Adipocyte (in vitro differentiated cells): ENCODE measurements around the gene DAGLA.
A peak's percentile ranks its signal among the peaks of the same experiment; 100 is the strongest.

Experiments
- DNase-seq: peaks from one replicate; pipeline ENCODE4 v3.0.0-alpha.2; 2015; ENCODE audit warnings: low read depth
- H3K27me3 ChIP-seq: replicated peaks from 2 replicates; pipeline ENCODE4 v1.7.0; 2013; ENCODE audit warnings: mild to moderate bottlenecking, low read length, moderate library complexity; ENCODE audit not compliant: control insufficient read depth, insufficient read depth
- H3K36me3 ChIP-seq: 2 replicates; pipeline ENCODE4 v1.7.0; 2013; ENCODE audit warnings: low read length, mild to moderate bottlenecking, moderate library complexity; ENCODE audit not compliant: control insufficient read depth, insufficient read depth, severe bottlenecking
- H3K4me1 ChIP-seq: 2 replicates; pipeline ENCODE4 v1.7.0; 2013; ENCODE audit warnings: mild to moderate bottlenecking, low read length, moderate library complexity; ENCODE audit not compliant: control insufficient read depth, insufficient read depth
- H3K4me3 ChIP-seq: 2 replicates; pipeline ENCODE4 v1.7.0; 2013; ENCODE audit warnings: mild to moderate bottlenecking, low read length, moderate library complexity
- H3K9ac ChIP-seq: 2 replicates; pipeline ENCODE4 v1.7.0; 2013; ENCODE audit warnings: mild to moderate bottlenecking, low read length, moderate library complexity
- H3K9me3 ChIP-seq: 2 replicates; pipeline ENCODE4 v1.7.0; 2013; ENCODE audit warnings: mild to moderate bottlenecking, low read length, moderate library complexity; ENCODE audit not compliant: control insufficient read depth

The DAGLA gene

DNA sequence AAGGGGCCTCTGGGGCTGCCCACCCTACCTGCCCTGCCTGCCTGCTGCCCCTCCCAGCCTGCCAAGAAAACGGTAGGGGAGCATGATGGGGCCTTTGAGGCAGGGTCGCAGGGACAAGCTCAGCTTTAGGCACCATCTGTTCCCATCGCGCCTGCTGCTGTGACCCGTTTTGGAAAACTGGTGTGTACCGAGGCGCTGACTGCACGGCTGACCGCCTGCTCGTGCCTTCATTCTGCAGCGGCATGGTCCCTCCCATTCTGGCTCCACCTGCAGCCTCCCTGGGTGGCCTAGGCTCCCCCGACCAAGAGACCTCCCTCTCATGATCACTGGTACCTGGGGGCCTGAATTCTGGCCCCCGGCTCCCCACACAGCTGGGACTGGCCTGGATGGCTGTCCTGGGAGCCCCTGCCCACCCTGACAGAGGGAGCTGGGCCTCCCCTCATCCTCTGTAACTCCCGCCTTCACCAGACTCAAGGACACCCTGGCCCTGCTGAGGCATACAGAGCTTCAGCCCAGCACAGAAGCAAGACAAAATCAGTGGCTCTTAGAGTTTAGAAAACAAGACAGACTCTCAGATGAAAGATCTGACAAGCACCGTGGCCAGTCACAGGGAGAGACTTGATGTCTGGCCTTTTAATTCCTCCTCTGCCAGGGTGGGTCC is 65.7 kb downstream of the DAGLA start:
- H3K9me3 ChIP-seq, result no peaks in the 10 kb centered on the region
- no peak overlapping the region for H3K9ac ChIP-seq
- H3K4me1 ChIP-seq, result no peaks in the 10 kb centered on the region
- no peak overlapping the region for H3K4me3 ChIP-seq
- no peaks in the 10 kb centered on the region for H3K36me3 ChIP-seq
- no peak for DNase-seq
- H3K27me3 ChIP-seq, result peaks cover 6% of the 10 kb centered on the region

DNA sequence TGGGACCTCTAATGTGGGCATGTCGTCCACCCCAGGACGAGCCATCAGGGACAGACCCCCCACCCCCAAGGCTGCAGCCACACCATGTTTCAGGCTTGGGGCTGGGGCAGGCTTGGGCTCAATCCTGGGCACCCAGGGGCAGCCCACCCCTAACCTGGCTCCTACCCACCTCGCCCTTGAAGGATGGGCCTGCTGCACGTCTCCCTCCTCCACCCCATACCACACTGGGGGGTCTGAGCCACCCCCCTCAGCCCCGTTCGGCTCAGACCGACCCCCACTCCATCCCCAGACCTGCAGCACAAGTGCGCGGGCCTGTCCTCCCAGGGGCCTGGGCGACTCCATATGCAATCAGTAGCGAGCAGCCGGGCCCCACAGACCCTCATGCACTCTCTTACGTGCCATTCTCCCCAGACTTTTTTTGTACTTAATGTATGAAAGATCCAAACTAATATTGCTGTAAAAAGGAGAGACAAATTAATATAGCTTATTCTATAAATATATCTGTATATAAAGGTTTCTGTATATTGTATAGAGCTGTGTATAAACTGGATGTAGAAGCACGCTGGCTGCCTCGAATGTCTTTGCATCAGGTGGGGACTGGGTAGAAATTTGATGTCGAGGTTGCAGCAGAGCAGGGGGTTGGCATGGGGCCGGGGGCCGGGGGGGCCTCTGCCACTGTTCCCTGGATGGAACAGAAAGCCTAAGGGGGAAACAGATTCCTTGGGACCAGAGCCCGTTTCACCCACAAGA is 66.4 kb downstream of the DAGLA start:
- no peaks in the 10 kb centered on the region for H3K4me1 ChIP-seq
- H3K4me3 ChIP-seq, result no peak overlapping the region
- DNase-seq, result no peak
- peaks cover 7% of the 10 kb centered on the region for H3K27me3 ChIP-seq
- H3K9me3 ChIP-seq, result no peaks in the 10 kb centered on the region
- H3K36me3 ChIP-seq, result no peaks in the 10 kb centered on the region
- no peak overlapping the region for H3K9ac ChIP-seq

DNA sequence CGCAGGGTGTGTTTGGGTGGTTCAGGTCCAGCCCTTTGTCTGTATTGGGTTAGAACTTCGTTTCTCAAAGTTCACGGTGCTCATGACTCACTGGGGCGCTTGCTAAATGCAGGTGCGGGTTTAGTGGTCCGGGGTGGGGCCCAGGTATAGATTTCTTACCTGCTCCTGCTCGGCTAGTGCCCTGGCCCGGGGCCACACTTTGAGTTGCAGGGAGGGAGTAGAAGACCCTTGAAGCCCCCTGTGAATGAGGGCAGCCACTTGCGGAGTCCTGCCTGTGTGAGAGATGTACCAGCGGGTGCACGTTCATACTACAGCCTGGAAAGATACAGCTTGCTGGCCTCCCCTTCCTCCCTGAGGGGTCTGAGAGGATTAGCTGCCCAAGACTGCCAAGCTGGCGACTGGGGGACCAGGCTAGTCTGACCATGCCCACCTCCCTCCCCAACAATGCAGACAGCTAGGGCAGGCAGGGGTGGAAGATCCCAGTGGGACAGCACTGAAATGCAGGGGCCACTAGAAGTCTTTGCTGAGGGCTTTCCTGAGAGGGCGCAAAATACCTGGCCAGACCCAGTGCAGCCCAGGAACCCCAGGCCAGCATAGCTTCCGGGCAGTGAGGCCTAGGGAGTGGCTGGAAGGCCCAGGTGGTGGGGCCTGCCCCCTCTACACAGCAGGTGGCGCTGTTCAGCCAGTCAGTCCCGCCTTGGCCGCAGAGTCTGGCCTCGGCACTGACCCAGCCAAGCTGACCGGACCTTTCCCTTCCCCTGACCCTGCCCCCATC is 67.2 kb downstream of the DAGLA start:
- no peak overlapping the region for H3K9ac ChIP-seq
- peak; percentile 75 for DNase-seq
- H3K27me3 ChIP-seq, result peaks cover 12% of the 10 kb centered on the region
- H3K36me3 ChIP-seq, result no peaks in the 10 kb centered on the region
- H3K4me3 ChIP-seq, result no peak overlapping the region
- H3K9me3 ChIP-seq, result no peaks in the 10 kb centered on the region
- no peaks in the 10 kb centered on the region for H3K4me1 ChIP-seq

DNA sequence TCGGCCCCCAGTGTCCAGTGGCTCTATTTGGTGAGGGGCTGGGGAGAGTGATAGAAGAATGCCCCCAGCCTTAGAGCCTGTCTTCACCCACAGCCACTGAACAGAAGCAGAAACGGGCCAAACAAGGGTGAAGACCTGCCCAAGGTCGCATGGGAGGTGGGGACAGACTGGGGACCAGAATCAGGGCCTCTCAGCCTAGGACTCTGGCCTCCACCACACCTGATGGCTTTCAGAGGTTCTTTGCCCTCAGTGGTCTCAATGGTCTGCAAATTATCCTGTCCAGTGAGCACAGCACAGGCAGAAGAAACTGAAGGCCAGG is 67.7 kb downstream of the DAGLA start:
- Histone ChIP-seq H3K36me3 (no peaks in the 10 kb centered on the region), H3K9me3 (no peaks in the 10 kb centered on the region), H3K4me3 (no peak overlapping the region), H3K9ac (no peak overlapping the region), H3K4me1 (no peaks in the 10 kb centered on the region), H3K27me3 (peaks cover 12% of the 10 kb centered on the region)
- no peak for DNase-seq

DNA sequence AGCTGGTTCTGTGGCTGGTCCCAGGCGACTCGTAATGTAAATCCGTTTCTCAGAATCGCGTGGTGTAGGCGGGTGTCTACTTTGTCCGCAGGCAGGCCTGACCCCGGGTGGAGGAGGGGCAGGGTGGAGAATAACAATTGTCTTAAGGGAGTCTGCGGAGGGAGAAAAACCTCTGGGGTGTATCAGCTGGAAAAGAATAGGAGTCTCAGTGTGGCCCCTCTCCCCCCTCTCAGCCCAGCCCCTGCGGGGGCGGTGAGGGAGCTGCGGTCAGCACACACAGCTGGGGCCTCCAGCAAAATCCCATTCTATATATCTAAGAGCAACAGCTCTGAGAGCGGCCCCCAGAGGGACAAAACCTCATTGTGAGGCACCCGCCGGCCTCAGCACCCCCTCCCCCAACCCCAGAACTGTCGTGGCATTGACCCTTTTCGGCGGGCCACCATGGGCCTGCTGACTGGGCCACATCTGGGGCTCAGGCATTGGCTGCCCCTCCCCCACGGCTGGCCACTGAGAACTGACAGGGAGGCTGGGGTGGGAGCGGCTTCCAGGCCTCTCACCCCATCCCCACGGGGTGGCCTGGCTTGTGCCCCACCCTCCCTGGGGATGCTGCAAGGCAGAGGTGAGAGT is 69.5 kb downstream of the DAGLA start:
- Histone ChIP-seq H3K36me3 (no peaks in the 10 kb centered on the region), H3K4me1 (no peaks in the 10 kb centered on the region), H3K27me3 (peaks cover 12% of the 10 kb centered on the region), H3K9me3 (no peaks in the 10 kb centered on the region), H3K9ac (no peak overlapping the region), H3K4me3 (no peak overlapping the region)
- DNase-seq, result no peak

DNA sequence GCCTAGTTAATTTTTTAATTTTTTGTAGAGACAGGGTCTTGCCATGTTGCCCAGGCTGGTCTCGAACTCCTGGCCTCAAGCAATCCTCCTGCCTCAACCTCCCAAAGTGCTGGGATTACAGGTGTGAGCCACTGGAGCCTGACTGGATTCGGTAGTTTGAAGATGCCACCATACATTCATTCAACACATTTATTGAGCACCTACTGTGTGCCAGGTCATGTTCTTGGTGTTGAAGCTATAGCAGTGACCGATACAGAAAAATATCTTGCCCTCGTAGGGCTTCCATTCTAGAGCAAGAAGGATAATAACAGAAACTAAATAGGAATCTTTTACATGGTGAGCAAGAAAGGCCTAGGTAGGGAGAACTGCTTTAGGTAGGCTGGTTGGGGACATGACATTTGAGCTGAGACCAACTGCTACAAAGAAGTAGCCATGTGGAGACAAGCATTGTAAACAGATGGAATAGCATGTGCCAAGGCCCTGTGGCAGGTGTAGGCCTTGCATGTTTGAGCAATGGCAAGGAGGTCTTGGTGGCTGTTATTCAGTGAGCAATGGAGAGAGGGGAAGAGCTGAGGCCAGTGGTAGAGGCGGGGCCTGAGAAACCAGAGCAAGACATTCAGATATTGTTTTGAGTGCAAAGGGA is 70.6 kb downstream of the DAGLA start:
- Histone ChIP-seq H3K27me3 (peaks cover 12% of the 10 kb centered on the region), H3K9me3 (no peaks in the 10 kb centered on the region), H3K36me3 (no peaks in the 10 kb centered on the region), H3K4me1 (no peaks in the 10 kb centered on the region), H3K9ac (no peak overlapping the region), H3K4me3 (no peak overlapping the region)
- DNase-seq, result no peak

DNA sequence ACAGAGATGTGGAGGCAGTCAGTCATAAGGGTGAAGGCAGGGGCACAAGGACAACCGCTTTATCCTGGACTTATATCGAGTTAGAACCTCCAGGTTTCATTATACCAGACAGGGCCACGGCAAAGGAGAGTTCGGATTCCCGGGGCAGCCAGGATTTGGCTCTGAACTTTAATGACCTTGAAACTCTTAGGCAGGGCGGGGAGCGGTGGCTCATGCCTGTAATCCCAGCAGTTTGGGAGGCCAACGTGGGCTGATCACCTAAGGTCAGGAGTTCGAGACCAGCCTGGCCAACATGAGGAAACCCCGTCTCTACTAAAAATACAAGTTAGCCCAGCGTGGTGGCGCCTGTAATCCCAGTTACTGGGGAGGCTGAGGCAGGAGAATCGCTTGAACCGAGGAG is 71.2 kb downstream of the DAGLA start:
- Histone ChIP-seq H3K9me3 (no peaks in the 10 kb centered on the region), H3K4me3 (no peak overlapping the region), H3K27me3 (peaks cover 12% of the 10 kb centered on the region), H3K4me1 (no peaks in the 10 kb centered on the region), H3K9ac (no peak overlapping the region), H3K36me3 (no peaks in the 10 kb centered on the region)
- no peak for DNase-seq

DNA sequence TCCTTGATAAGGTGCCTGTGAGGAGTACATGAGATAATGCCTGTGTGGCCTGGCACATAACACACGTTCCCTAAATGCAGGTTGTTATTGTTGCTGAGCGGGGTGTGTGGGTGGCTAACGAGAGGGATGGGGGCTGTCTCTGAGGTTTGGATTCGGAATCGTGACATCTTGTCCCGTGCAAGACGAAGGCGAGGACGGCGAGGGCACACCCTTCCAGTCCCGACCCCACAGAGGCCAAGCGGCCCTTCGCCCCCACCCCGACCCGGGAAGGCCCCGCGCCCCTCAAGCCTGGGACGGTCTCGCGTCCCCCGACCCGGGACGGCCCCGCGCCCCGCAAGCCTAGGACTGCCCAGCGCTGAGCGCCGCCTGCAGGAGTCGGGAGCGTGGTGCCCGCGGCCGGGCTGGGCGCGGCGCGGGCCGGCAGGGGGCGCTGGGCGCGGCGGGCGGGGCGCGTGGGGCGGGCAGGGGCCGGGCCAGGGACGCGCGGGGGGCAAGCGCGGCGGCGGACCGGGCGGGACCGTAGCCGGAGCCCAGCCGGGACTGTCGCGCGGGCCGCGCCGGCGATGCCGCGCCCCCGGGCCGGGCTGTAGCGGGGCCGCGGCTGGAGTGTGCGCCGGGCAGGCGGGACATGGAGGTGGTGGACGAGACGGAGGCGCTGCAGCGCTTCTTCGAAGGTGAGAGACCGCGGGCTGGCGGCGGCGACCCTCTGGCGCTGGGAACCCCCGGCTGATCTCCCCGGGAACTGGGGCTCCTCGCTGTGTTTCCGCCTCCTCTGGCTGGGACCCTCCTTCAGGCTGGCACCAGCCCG is 72.1 kb downstream of the DAGLA start, which contains the start of gene MYRF:
Gene MYRF (plus strand): TSS at position 520 of the 808 bp plus-strand sequence. CDS start 109 bp downstream, at position 629.
- no peak within 1 kb of the TSS for H3K9ac ChIP-seq
- peak; percentile 85 for DNase-seq
- H3K4me3 ChIP-seq, result no peak within 1 kb of the TSS
- peaks cover 12% of the 10 kb centered on the region for H3K27me3 ChIP-seq
- no peaks in the 10 kb centered on the region for H3K36me3 ChIP-seq
- H3K9me3 ChIP-seq, result no peaks in the 10 kb centered on the region
- H3K4me1 ChIP-seq, result no peaks in the 10 kb centered on the region

DNA sequence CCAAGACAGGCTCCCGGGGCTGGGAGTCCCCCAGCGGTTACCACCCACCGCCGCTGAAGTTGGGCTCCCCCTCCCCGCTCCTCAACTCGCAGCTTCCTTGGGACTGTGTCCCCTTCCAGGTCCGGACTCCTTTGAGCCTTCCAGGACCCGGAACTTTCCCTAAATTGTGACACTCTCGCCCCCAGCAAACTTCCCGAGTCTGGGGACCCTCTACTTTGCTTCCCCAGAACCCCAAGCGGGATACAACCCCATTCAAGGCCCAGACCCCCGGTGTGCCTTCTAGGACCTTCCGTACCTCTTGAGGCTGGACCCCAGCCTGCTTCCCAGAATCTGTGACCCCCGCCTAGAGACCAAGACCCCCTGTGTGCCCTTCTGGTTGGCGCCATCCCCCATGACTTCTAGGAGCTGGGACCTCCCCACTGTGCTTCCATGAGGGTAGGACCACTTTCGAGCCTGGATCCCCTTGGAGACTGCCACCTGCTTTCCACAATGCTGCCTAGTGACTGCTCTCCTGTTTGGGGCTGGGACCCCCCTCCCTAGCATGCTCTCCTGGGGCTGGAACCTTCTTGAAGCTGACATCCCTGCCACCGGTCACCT is 72.8 kb downstream of the DAGLA start:
- H3K36me3 ChIP-seq, result no peaks in the 10 kb centered on the region
- H3K4me1 ChIP-seq, result no peaks in the 10 kb centered on the region
- peaks cover 12% of the 10 kb centered on the region for H3K27me3 ChIP-seq
- H3K4me3 ChIP-seq, result no peak overlapping the region
- H3K9ac ChIP-seq, result no peak overlapping the region
- no peak for DNase-seq
- H3K9me3 ChIP-seq, result no peaks in the 10 kb centered on the region

DNA sequence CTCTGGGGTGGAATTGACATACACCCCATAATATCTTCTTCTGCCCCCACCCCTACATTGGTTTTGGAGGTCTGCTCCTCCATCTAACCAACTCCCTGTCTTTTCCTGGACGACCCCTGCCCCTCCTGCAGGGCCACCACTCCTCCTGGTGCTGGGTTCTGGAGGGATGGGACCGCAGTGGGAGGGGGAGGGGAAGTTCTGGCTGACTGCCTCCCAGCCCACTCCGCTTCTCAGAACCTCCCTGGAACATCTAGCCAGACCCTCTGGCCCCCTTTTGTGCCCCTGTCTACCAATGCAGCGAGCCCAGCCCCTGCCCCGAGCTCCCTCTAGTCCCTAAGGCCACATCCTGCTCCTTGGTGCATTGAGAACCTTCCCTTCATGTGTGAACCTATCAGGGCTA is 73.5 kb downstream of the DAGLA start:
- DNase-seq, result no peak
- Histone ChIP-seq H3K9ac (no peak overlapping the region), H3K27me3 (peaks cover 8% of the 10 kb centered on the region), H3K4me3 (no peak overlapping the region), H3K36me3 (no peaks in the 10 kb centered on the region), H3K4me1 (no peaks in the 10 kb centered on the region), H3K9me3 (no peaks in the 10 kb centered on the region)
